Bone marrow (tissue), 2 donors: ENCODE results near the gene NUDT1.
A peak's percentile ranks its signal among the peaks of the same experiment; 100 is the strongest.

Source experiments
- DNase-seq, 2 donors: peaks; one replicate each; lab custom pipeline; 2025; lab: John Stamatoyannopoulos, UW

The NUDT1 gene

GRCh38 chr7:2299131-2299829 is 57.3 kb downstream of the NUDT1 start:
- DNase-seq: no peak

GRCh38 chr7:2299870-2300512 is 58.0 kb downstream of the NUDT1 start:
- DNase-seq: peak in 1 of 2 donors; percentile 39
